Ovary (tissue), 3 donors: ENCODE data around the gene PLCB1.

ENCODE experiments used
- CTCF ChIP-seq, 3 donors: fragments of 450-650 bp in 2 of 3; fragments of 200-600 bp in 1 of 3; IDR thresholded peaks; one replicate each; pipeline versions ENCODE4 v1.5.1 to v1.8.0; 2016 to 2022; ENCODE audit warnings: antibody characterized with exemption in 3 of 3, mild to moderate bottlenecking in 1 of 3
- EP300 ChIP-seq: sonication (generic); formaldehyde crosslinking; IDR thresholded peaks from one replicate; pipeline ENCODE4 v1.6.1; 2017; ENCODE audit warnings: antibody characterized with exemption
- POLR2A ChIP-seq: fragments of 450-650 bp; IDR thresholded peaks from one replicate; pipeline ENCODE4 v1.6.1; 2017; ENCODE audit warnings: antibody characterized with exemption, mild to moderate bottlenecking, moderate library complexity
- donor health status: DM: no; HTN: no; CAD: no.

DNA sequence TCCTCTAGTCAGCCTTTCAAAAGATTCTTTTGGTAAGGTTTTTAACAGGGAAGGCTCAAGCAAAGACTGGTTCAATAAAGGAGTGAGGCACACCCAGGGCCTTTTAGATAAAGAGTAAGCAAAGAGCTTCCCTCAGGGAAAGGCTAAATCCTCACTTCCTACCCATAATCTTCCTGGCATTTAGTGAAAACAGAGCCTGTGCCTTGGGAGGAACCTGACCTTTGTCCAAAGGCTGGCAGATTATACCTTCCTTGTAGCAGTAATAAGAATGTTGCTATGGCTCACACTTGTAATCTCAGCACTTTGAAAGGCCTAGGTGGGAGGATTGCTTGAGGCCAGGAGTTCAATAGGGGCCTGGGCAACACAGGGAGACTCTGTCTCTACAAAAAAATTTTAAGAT, 656.8 kb downstream of the PLCB1 start:
- no peak for TF ChIP-seq POLR2A
- TF ChIP-seq CTCF (IDR thresholded peaks at IDR 0.05) = no peak
- no peak for TF ChIP-seq EP300
